Kidney (tissue), 14 donors: ENCODE results near the gene ZP1. TPM values are rescaled to one million over a fixed set of nuclear protein-coding genes. Genes with fewer than 3 reads are reported as not detected.

Experiments
- DNase-seq, 5 donors: peaks; one replicate each; pipeline ENCODE4 v3.0.0-alpha.2; 2013 to 2020
- FAIRE-seq: peaks from 2 replicates; lab custom pipeline; 2012; peaks lifted over from hg19 to GRCh38; lab: Jason Lieb, UNC
- H3K27ac ChIP-seq, 2 donors: one replicate each; pipeline ENCODE4 v1.7.0; 2013; ENCODE audit warnings: low read depth in 2 of 2, low read length in 2 of 2, inconsistent platforms in 1 of 2
- H3K27me3 ChIP-seq: one replicate; pipeline ENCODE4 v1.7.1; 2013; ENCODE audit warnings: low read length, inconsistent platforms; ENCODE audit not compliant: control insufficient read depth, insufficient read depth
- H3K36me3 ChIP-seq, 3 donors: one replicate each; pipeline versions ENCODE4 v1.7.0 to v1.7.1; 2013; ENCODE audit warnings: low read length in 3 of 3, control low read depth in 1 of 3, inconsistent platforms in 1 of 3; ENCODE audit not compliant: insufficient read depth in 3 of 3, control insufficient read depth in 2 of 3
- H3K4me1 ChIP-seq, 3 donors: one replicate each; pipeline versions ENCODE4 v1.7.0 to v1.7.1; 2013; ENCODE audit warnings: low read length in 3 of 3, inconsistent platforms in 1 of 3, low read depth in 1 of 3; ENCODE audit not compliant: control insufficient read depth in 2 of 3, insufficient read depth in 2 of 3
- H3K4me3 ChIP-seq, 3 donors: one replicate each; pipeline versions ENCODE4 v1.7.0 to v1.8.1; 2013; ENCODE audit warnings: low read length in 3 of 3, control low read depth in 1 of 3, inconsistent platforms in 1 of 3
- H3K9ac ChIP-seq, 3 donors: one replicate each; pipeline versions ENCODE4 v1.7.0 to v1.7.1; 2013; ENCODE audit warnings: low read length in 3 of 3, control low read depth in 1 of 3, inconsistent platforms in 1 of 3
- H3K9me3 ChIP-seq, 3 donors: one replicate each; pipeline versions ENCODE4 v1.7.0 to v1.7.1; 2013; ENCODE audit warnings: low read length in 3 of 3, control low read depth in 1 of 3, inconsistent platforms in 1 of 3; ENCODE audit not compliant: control insufficient read depth in 2 of 3, insufficient read depth in 1 of 3
- intact Hi-C: fragments of 100-400 bp; cut with DNase I; formaldehyde crosslinking; loops from one replicate; pipeline ENCODE4 v1.11.1; 2022
- polyA plus RNA-seq: library from polyadenylated mRNA; stranded (reverse); fragments of 350-450 nt; fragmentation: Illumina TruSeq; extraction: RNeasy Lipid Tissue Mini Kit (QIAGEN cat#74804); gene quantifications from one replicate; pipeline ENCODE4 v1.2.3, GENCODE V29; 2014; ENCODE audit warnings: low read depth, low replicate concordance; ENCODE audit not compliant: insufficient read depth
- total RNA-seq: library from RNA; stranded (reverse); fragmentation: NEBNext Ultra II Directional; extraction: Animal tissue kit (Norgen Biotek cat#: 25700); gene quantifications from one replicate; pipeline ENCODE4 v1.2.1, GENCODE V29; 2021
- TF ChIP-seq, protein P1 (sequence below): IDR thresholded peaks from 3 replicates; pipeline ENCODE4 v1.5.1; 2012; ENCODE audit warnings: mild to moderate bottlenecking, moderate library complexity, borderline replicate concordance; ENCODE audit not compliant: insufficient read depth; ENCODE audit errors: extremely low read depth
- donor health status: control.
- donor health status: control.
- donor health status: control.
- donor health status: control.
- donor health status: control.
- donor health status: DM: yes; HTN: yes; CAD: no.
- donor health status: Normal renal cell carcinoma (clear cell type).

The ZP1 gene
- total and polyA plus RNA-seq, 2 donors from 2014 or later = not detected

DNA sequence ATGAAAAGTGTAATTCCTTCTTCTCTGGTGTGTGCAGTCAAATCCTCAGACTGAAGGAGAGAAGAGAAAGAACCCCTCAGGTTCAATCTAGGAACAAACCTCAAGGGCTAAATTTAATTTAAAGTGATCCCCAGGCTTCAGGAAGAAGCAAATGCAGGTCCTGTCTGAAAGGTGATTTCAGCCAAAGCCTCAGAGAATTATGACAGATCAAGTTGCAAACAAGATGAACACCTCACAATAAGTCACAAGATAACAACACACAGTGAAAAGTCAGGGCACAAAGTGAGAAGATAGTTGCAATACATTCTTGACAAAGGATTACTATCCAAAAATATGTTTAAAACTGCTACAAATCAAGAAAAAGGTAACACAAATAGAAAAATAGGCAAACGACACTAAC, 11.8 kb downstream of the ZP1 start:
- Histone ChIP-seq H3K4me3 (no peak overlapping the region), H3K9me3 (no peaks in the 10 kb centered on the region), H3K27ac (no peak overlapping the region), H3K36me3 (peaks cover 0 to 9% (median 0%) of the 10 kb centered on the region in 3 donors), H3K9ac (no peak overlapping the region), H3K27me3 (no peaks in the 10 kb centered on the region), H3K4me1 (no peaks in the 10 kb centered on the region)
- TF ChIP-seq, protein P1, sequence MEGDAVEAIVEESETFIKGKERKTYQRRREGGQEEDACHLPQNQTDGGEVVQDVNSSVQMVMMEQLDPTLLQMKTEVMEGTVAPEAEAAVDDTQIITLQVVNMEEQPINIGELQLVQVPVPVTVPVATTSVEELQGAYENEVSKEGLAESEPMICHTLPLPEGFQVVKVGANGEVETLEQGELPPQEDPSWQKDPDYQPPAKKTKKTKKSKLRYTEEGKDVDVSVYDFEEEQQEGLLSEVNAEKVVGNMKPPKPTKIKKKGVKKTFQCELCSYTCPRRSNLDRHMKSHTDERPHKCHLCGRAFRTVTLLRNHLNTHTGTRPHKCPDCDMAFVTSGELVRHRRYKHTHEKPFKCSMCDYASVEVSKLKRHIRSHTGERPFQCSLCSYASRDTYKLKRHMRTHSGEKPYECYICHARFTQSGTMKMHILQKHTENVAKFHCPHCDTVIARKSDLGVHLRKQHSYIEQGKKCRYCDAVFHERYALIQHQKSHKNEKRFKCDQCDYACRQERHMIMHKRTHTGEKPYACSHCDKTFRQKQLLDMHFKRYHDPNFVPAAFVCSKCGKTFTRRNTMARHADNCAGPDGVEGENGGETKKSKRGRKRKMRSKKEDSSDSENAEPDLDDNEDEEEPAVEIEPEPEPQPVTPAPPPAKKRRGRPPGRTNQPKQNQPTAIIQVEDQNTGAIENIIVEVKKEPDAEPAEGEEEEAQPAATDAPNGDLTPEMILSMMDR = no peak
- intact Hi-C loops = no loop called here
- FAIRE-seq (no peak), DNase-seq (no peak)

DNA sequence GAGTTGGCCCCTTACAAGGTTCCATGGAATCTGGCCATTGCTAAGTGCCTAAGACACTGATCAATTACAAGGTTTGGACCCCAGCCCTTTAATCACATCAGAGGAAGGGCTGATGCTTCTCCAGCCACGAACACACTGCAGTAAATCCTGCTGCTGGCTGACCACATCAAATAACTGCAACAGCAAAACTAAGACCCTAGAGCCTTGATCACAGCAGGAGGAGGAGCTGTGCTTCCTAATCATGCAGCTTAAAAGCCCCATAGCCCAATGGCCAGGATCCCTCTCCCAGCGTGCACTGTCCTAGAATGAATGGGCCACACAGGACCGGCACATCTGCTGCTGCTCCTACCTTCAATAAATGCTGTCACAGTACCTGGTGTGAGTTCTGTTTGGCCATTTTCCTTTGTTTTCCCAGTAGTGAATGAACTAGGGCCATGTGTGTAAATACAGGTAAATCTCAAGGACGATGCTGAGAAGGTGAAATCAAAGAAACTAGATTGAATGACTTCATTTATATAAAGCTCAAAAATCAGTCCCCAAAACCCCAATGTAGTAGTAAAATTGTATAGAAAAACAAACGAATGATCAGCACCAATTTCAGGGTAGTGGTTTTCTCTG, 12.7 kb downstream of the ZP1 start:
- intact Hi-C loops = no loop called here
- Histone ChIP-seq H3K36me3 (peaks cover 0 to 9% (median 0%) of the 10 kb centered on the region in 3 donors), H3K9me3 (no peaks in the 10 kb centered on the region), H3K4me3 (no peak overlapping the region), H3K9ac (no peak overlapping the region), H3K27ac (no peak overlapping the region), H3K27me3 (no peaks in the 10 kb centered on the region), H3K4me1 (no peaks in the 10 kb centered on the region)
- DNase-seq (peak in 1 of 5 donors; percentile 28), FAIRE-seq (no peak)
- TF ChIP-seq, protein P1 = no peak

DNA sequence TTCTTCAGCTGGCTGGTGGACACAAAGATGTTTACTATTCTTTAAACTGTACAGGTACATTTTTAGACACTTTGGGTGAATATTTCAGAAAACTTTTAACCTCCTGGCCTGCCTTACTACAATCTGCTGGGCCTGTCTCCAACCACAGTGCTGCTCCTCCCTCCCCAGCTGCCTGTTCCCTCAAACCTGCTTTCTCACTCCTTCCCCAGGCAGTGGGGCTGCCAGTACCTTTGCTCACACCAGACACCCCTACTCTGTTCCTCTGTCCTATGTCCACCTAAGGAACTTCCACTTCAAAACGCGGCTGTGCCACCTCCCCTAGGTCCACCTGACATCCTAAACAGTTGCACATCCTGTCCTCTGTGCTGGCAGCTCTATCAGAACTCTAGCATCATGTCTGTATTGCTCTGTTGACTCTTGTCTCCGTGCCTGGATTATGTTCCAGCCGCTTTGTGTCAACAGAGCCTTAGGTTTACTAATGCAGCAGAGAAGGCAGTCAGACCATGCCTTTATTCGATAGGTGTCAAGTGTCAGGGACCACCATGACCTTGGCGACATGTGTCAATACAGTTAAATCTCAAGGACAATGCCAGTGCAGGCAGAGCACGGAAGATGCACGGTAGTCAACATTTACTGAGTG, 13.4 kb downstream of the ZP1 start:
- TF ChIP-seq, protein P1 = no peak
- Histone ChIP-seq H3K9ac (no peak overlapping the region), H3K27ac (no peak overlapping the region), H3K36me3 (peaks cover 0 to 9% (median 0%) of the 10 kb centered on the region in 3 donors), H3K9me3 (no peaks in the 10 kb centered on the region), H3K27me3 (no peaks in the 10 kb centered on the region), H3K4me3 (no peak overlapping the region), H3K4me1 (no peaks in the 10 kb centered on the region)
- DNase-seq = peak in 2 of 5 donors; percentile 15 to 23
- intact Hi-C loops = no loop called here
- FAIRE-seq = no peak
